Activated naive CD8-positive, alpha-beta T cell treated with anti-CD3 and anti-CD28 coated beads, Interleukin-2, amount 10 ng/mL, durations not matched to agents 7 days and 5 days (primary cell): ENCODE data around the gene CIITA. TPM values are rescaled to one million over a fixed set of nuclear protein-coding genes. Genes with fewer than 3 reads are reported as not detected.
A peak's percentile ranks its signal among the peaks of the same experiment; 100 is the strongest.
"Not testable (repeated sequence)": the region's sequence is repeated elsewhere in the genome, so short reads cannot be mapped to it uniquely, and the experiment has no call there.

Experiments used
- ATAC-seq: fragments of 150-1000 bp; cut with Tn5 transposase; one replicate; pipeline ENCODE4 v1.10.0; 2021; ENCODE audit warnings: low read depth, moderate library complexity
- POLR2A ChIA-PET: fragments of 350-600 bp; sonication (Branson Sonifier 250); formaldehyde crosslinking; loops from one replicate; lab custom pipeline; 2021; ENCODE audit warnings: antibody characterized with exemption; lab: Charles Lee
- DNase-seq: peaks from one replicate; pipeline ENCODE4 v3.0.0; 2021
- H3K27ac Mint-ChIP-seq: one replicate; pipeline ENCODE4 v1.8.0; 2022; ENCODE audit warnings: mild to moderate bottlenecking, mixed read lengths
- H3K27me3 Mint-ChIP-seq: one replicate; pipeline ENCODE4 v1.8.0; 2022; ENCODE audit warnings: mild to moderate bottlenecking, moderate library complexity, mixed read lengths
- H3K36me3 Mint-ChIP-seq: one replicate; pipeline ENCODE4 v1.8.0; 2021; ENCODE audit warnings: mild to moderate bottlenecking, mixed read lengths
- H3K4me1 Mint-ChIP-seq: one replicate; pipeline ENCODE4 v1.8.0; 2021; ENCODE audit warnings: mixed read lengths
- H3K4me3 Mint-ChIP-seq: one replicate; pipeline ENCODE4 v1.8.0; 2022; ENCODE audit warnings: mild to moderate bottlenecking, moderate library complexity, mixed read lengths
- H3K9me3 Mint-ChIP-seq: one replicate; pipeline ENCODE4 v1.8.0; 2021; ENCODE audit warnings: mixed read lengths
- total RNA-seq, 2 experiments: library from RNA; stranded (reverse); gene quantifications; one replicate each; pipeline ENCODE4 v1.2.3, GENCODE V29; 2021

CIITA gene, protein sequence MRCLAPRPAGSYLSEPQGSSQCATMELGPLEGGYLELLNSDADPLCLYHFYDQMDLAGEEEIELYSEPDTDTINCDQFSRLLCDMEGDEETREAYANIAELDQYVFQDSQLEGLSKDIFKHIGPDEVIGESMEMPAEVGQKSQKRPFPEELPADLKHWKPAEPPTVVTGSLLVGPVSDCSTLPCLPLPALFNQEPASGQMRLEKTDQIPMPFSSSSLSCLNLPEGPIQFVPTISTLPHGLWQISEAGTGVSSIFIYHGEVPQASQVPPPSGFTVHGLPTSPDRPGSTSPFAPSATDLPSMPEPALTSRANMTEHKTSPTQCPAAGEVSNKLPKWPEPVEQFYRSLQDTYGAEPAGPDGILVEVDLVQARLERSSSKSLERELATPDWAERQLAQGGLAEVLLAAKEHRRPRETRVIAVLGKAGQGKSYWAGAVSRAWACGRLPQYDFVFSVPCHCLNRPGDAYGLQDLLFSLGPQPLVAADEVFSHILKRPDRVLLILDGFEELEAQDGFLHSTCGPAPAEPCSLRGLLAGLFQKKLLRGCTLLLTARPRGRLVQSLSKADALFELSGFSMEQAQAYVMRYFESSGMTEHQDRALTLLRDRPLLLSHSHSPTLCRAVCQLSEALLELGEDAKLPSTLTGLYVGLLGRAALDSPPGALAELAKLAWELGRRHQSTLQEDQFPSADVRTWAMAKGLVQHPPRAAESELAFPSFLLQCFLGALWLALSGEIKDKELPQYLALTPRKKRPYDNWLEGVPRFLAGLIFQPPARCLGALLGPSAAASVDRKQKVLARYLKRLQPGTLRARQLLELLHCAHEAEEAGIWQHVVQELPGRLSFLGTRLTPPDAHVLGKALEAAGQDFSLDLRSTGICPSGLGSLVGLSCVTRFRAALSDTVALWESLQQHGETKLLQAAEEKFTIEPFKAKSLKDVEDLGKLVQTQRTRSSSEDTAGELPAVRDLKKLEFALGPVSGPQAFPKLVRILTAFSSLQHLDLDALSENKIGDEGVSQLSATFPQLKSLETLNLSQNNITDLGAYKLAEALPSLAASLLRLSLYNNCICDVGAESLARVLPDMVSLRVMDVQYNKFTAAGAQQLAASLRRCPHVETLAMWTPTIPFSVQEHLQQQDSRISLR
- total RNA-seq, result 10 to 100 TPM; 12.6 to 13.1 TPM

DNA sequence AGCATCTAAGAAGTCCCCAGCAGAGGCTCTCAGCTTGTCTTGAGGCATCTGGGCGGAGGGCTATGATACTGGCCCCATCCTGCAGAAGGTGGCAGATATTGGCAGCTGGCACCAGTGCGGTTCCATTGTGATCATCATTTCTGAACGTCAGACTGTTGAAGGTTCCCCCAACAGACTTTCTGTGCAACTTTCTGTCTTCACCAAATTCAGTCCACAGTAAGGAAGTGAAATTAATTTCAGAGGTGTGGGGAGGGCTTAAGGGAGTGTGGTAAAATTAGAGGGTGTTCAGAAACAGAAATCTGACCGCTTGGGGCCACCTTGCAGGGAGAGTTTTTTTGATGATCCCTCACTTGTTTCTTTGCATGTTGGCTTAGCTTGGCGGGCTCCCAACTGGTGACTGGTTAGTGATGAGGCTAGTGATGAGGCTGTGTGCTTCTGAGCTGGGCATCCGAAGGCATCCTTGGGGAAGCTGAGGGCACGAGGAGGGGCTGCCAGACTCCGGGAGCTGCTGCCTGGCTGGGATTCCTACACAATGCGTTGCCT is at the start of gene CIITA:
CIITA (plus strand) TSS at position 404 of the 543 bp plus-strand sequence; CDS start at position 533, 129 bp downstream.
- POLR2A ChIA-PET, result interaction anchor here (1.2 to 3.4 kb wide), 3 partner anchors 56 to 136 kb away, joined by 3 to 17 read pairs (median 4); partner anchors contain the start of gene NUBP1

DNA sequence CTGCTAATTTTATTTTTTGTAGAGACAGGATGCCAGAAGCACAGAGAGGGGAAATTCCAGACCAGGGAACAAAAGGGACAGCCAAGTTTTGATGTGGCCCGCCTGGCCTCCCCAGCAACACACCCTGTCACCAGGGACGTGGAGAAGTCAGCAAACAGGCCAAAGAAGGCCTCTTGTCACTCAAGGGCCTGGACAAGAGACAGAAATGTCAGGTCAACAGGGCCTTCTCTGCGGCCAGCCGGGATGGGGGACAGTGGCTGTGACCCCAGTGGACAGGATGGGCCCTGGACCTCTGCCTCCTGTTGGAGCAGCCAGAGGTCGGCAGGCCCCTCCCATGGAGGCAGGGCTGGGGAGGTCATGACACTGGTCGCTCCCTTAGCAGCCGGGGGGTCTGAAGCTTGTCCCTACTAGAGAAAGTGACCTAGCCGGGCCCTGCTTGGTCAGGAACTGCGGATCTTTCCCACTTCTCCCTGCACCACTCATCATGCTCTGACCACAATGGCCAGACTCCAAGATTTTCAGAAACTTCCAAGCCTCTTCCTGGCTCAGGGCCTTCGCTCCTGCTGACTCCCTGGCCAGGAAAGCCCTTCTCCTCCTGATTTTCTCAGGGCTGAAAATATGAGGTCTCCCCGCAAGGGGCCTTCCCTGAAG is 49.2 kb upstream of the CIITA start:
- Mint-ChIP-seq H3K27me3 (peaks cover 16% of the 10 kb centered on the region), H3K4me3 (no peak overlapping the region), H3K27ac (no peak overlapping the region), H3K36me3 (no peaks in the 10 kb centered on the region), H3K4me1 (no peaks in the 10 kb centered on the region), H3K9me3 (no peaks in the 10 kb centered on the region)
- ATAC-seq, result no peak
- DNase-seq, result no peak
- POLR2A ChIA-PET, result interaction anchor here (0.6 to 0.7 kb wide), 2 partner anchors 223 to 1473 kb away, joined by 3 to 4 read pairs; no protein-coding TSS in a partner anchor

More for the DNA sequence above, at the start of gene CIITA:
- peak within 1 kb of the TSS; percentile 53 for H3K27ac Mint-ChIP-seq
- peaks cover 1% of the 10 kb centered on the region for H3K36me3 Mint-ChIP-seq
- DNase-seq, result peak; percentile 61
- peak within 1 kb of the TSS; percentile 97 for H3K4me3 Mint-ChIP-seq
- peaks cover 47% of the 10 kb centered on the region for H3K27me3 Mint-ChIP-seq
- peaks cover 67% of the 10 kb centered on the region for H3K4me1 Mint-ChIP-seq
- H3K9me3 Mint-ChIP-seq, result no peaks in the 10 kb centered on the region
- peak; percentile 64 for ATAC-seq

DNA sequence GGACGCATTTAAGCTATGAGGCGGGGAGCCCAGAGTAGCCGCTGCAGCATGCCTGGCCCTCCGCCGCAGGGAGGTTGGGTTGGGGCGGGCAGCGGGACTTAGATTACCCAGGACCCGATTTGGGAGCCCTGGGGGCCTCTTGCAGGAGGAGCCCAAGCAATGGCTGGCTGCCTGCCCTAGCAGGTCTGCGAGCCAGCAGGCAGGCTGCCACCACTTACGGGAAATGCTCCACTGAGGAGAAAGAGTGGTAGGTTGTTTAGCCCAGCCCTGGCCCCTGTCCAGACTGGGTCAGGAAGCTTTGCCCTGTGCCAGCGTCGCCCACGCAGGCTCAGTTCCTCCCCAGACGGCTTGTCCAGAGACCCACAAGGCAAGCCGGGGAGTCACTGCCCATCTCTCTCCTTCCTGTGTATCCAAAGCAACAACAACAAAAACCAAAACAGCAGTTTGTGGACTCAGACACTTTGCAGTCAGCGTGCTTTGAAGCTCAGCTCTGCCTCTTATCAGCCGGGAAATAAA is 48.1 kb upstream of the CIITA start:
- POLR2A ChIA-PET, result no interaction called here
- no peak overlapping the region for H3K4me3 Mint-ChIP-seq
- H3K36me3 Mint-ChIP-seq, result no peaks in the 10 kb centered on the region
- no peak overlapping the region for H3K27ac Mint-ChIP-seq
- no peaks in the 10 kb centered on the region for H3K4me1 Mint-ChIP-seq
- DNase-seq, result no peak
- no peaks in the 10 kb centered on the region for H3K9me3 Mint-ChIP-seq
- H3K27me3 Mint-ChIP-seq, result peaks cover 17% of the 10 kb centered on the region
- no peak for ATAC-seq

DNA sequence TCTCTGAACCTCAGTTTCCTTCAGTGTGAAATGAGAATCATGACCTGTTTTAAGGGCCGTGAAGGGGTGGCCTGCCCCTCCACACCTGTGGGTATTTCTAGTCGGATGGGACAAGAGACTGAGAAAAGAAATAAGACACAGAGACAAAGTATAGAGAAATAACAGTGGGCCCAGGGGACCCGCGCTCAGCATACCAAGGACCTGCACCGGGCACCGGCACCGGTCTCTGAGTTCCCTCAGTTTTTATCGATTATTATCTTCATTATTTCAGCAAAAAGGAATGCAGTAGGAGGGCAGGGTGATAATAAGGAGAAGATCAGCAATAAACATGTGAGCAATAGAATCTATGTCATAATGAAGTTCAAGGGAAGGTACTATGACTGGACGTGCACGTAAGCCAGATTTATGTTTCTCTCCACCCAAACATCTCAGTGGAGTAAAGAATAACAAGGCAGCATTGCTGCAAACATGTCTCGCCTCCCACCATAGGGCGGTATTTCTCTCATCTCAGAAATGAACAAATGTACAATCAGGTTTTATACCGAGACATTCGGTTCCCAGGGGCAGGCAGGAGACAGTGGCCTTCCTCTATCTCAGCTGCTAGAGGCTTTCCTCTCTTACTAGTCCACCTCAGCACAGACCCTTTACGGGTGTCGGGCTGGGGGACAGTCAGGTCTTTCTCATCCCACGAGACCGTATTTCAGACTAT is 47.5 kb upstream of the CIITA start:
- H3K27ac Mint-ChIP-seq, H3K9me3 Mint-ChIP-seq, H3K4me1 Mint-ChIP-seq, POLR2A ChIA-PET, DNase-seq, ATAC-seq, H3K36me3 Mint-ChIP-seq, H3K4me3 Mint-ChIP-seq: not testable (repeated sequence)
- H3K27me3 Mint-ChIP-seq, result peaks cover 21% of the 10 kb centered on the region

DNA sequence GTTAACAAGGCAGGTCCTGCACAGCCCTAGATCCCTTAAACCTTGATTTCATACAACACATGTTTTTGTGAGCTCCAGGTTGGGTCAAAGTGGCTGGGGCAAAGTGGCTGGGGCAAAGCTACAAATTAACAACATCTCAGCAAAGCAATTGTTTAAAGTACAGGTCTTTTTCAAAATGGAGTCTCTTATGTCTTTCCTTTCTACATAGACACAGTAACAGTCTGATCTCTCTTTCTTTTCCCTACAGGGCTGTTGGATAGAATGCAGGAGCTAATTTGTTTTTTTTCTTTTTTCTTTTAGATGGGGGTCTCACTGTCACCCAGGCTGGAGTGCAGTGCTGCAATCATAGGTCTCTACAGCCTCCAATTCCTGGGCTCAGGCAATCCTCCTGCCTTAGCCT is 46.8 kb upstream of the CIITA start:
- H3K4me1 Mint-ChIP-seq, H3K36me3 Mint-ChIP-seq, H3K27ac Mint-ChIP-seq, ATAC-seq, DNase-seq, H3K9me3 Mint-ChIP-seq, H3K4me3 Mint-ChIP-seq, POLR2A ChIA-PET: not testable (repeated sequence)
- H3K27me3 Mint-ChIP-seq, result peaks cover 19% of the 10 kb centered on the region

DNA sequence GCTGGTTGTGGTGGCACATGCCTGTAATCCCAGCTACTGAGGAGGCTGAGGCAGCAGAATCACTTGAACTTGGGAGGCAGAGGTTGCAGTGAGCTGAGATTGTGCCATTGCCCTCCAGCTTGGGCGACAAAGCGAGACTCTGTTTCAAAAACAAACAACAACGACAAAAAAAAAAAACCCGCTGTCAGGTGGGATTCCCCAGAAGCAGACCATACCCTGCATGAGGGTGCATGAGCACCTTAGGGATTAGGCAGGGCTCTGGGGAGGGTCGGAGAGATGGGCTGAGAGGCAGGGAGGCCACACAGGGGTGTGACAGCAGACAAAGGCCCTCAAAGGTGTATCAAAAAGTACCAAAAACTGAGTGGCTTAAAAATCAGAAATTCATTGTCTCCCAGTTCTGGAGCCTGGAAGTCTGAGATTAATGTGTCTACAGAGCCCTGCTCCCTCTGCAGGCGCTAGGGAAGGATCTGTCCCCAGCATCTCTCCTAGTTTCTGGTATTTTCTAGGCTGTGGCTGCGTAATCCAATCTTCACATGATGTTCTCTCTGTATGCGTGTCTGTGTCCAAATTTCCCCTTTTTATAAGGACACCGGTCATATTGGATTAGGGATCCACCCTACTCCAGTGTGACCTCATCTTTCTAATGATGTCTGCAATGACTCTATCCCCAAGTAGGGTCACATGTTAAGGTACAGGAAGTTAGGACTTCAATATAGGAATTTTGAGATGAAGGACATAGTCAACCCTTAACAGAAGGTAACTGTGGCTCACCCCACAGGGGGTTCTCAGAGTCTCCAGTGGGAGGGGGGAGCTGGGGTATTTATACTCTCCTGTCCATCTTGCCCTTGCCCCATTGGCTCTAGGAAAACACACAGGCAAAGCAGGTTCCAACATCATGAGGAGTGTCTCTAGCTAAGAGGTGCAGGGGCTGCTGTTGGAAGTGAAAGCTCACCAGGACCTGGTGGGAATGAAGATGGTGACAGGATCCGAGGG is 44.8 kb upstream of the CIITA start:
- H3K36me3 Mint-ChIP-seq, result no peaks in the 10 kb centered on the region
- no peak overlapping the region for H3K27ac Mint-ChIP-seq
- POLR2A ChIA-PET, result no interaction called here
- no peak for ATAC-seq
- peaks cover 25% of the 10 kb centered on the region for H3K27me3 Mint-ChIP-seq
- peaks cover 1% of the 10 kb centered on the region for H3K4me1 Mint-ChIP-seq
- no peak overlapping the region for H3K4me3 Mint-ChIP-seq
- H3K9me3 Mint-ChIP-seq, result peaks cover 4% of the 10 kb centered on the region
- DNase-seq, result no peak

DNA sequence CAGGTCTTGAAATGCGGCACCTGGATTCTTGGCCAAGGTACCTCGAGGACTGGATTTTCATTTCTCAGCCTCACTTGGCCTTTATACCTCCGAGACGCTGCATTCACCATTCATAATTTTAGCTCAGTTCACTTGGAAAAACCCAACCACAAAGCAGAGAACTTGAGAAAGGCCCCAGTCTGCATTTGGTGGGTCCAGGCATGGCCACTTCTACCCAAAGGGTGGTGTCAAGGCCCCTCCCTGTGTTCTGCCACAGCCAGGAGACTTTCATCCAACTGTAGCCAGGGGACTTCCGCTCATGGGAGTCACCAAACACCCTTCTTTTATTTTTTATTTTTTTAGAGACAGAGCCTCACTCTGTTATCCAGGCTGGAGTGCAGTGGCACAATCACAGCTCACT is 43.7 kb upstream of the CIITA start:
- no peak for DNase-seq
- Mint-ChIP-seq H3K4me1 (peaks cover 1% of the 10 kb centered on the region), H3K4me3 (no peak overlapping the region), H3K27ac (no peak overlapping the region), H3K27me3 (peaks cover 24% of the 10 kb centered on the region), H3K9me3 (peaks cover 4% of the 10 kb centered on the region), H3K36me3 (no peaks in the 10 kb centered on the region)
- ATAC-seq, result no peak
- POLR2A ChIA-PET, result no interaction called here

DNA sequence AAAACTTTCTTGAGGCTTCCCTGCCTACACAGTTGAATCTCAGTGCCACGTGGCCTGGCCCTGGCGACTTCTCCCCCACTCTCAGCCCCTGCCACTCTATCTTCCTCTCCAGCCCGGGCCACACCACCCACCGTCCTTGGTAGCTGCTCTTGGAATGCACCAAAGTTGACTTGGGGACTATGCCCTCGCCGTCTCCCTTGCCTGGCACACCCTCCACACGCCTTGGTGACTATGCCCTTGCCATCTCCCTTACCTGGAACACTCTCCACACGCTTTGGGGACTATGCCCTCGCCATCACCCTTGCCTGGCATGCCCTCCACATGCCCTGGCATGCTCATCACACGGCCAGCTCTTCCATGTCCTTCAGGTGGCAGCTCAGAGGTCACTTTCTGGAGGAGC is 42.9 kb upstream of the CIITA start:
- POLR2A ChIA-PET, result no interaction called here
- H3K27ac Mint-ChIP-seq, result no peak overlapping the region
- peaks cover 1% of the 10 kb centered on the region for H3K4me1 Mint-ChIP-seq
- peaks cover 21% of the 10 kb centered on the region for H3K27me3 Mint-ChIP-seq
- no peak overlapping the region for H3K4me3 Mint-ChIP-seq
- ATAC-seq, result no peak
- DNase-seq, result no peak
- no peaks in the 10 kb centered on the region for H3K36me3 Mint-ChIP-seq
- peaks cover 4% of the 10 kb centered on the region for H3K9me3 Mint-ChIP-seq

DNA sequence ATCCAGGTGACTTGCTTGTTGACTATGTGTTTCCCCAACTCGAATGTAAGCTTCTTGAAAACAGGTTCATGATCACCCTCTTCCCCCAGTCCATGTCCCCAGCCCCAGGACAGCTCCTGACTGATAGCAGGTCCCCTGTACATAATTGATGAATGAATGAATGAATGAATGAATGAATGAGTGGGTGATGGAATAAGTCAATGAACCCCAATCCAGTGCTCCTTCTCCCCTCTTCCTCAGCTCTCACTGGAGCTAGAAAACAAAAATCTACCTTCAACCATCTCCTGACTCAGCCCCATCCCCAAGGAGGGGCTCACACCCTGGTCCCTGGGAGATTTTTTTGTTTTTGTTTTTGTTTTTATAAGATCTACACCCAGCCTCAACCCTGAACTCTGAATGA is 42.2 kb upstream of the CIITA start:
- Mint-ChIP-seq H3K36me3 (no peaks in the 10 kb centered on the region), H3K27ac (no peak overlapping the region), H3K27me3 (peaks cover 18% of the 10 kb centered on the region), H3K9me3 (peaks cover 4% of the 10 kb centered on the region), H3K4me3 (no peak overlapping the region), H3K4me1 (peaks cover 1% of the 10 kb centered on the region)
- no peak for DNase-seq
- POLR2A ChIA-PET, result no interaction called here
- no peak for ATAC-seq

DNA sequence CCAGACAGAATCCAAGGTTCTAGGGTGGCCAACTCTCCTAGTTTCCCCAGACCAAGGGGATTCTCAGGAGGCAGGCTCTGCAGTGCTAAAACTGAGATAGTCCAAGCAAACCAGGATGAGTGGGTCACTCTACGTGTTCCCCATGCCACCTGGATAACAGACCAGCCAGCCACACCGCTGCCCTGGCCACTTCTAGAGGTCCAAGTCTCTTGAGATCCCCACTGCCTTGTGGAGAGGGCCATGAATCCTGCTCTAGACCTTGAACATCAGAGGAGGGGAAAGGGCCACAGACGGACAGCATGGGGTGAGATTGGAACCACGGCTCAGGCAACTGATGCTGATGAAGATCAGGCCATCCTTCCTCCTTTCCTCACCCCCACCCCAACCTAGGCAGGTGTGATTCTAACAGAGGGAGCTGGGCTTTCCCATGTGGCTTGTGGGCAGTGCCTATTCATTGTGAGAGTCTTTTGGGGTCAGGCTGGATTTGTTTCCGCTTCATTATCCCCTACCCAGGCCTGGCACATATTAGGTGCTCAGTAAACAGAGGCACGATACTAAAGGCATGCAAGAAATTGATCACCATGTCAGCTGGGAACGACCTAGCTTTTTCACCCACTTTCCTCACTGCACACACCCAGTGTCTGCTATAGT is 41.6 kb upstream of the CIITA start:
- DNase-seq, result no peak
- peaks cover 1% of the 10 kb centered on the region for H3K4me1 Mint-ChIP-seq
- H3K4me3 Mint-ChIP-seq, result no peak overlapping the region
- H3K27ac Mint-ChIP-seq, result no peak overlapping the region
- H3K27me3 Mint-ChIP-seq, result peaks cover 13% of the 10 kb centered on the region
- H3K36me3 Mint-ChIP-seq, result no peaks in the 10 kb centered on the region
- ATAC-seq, result no peak
- POLR2A ChIA-PET, result no interaction called here
- H3K9me3 Mint-ChIP-seq, result peaks cover 4% of the 10 kb centered on the region
